PFSK-1 (cell line): ENCODE results near the gene FAM120B.

ENCODE experiments used
- POLR2AphosphoS5 ChIP-seq: IDR thresholded peaks from 2 replicates; pipeline ENCODE4 v1.6.1; 2012; ENCODE audit warnings: low read depth, mild to moderate bottlenecking, control low read depth, low read length, moderate library complexity
- TAF1 ChIP-seq: IDR thresholded peaks from 2 replicates; pipeline ENCODE4 v1.6.1; 2012; ENCODE audit warnings: low read length, control low read depth, borderline replicate concordance; ENCODE audit not compliant: insufficient read depth
- TF ChIP-seq, protein P1 (sequence below), 2 experiments: IDR thresholded peaks; 2 replicates each; pipeline versions ENCODE4 v1.6.1 to v1.8.0; 2011 to 2012; ENCODE audit warnings: low read depth in 2 of 2, low read length in 2 of 2, control low read depth in 1 of 2, inconsistent platforms in 1 of 2, mild to moderate bottlenecking in 1 of 2, moderate library complexity in 1 of 2; ENCODE audit not compliant: insufficient read depth in 1 of 2

DNA sequence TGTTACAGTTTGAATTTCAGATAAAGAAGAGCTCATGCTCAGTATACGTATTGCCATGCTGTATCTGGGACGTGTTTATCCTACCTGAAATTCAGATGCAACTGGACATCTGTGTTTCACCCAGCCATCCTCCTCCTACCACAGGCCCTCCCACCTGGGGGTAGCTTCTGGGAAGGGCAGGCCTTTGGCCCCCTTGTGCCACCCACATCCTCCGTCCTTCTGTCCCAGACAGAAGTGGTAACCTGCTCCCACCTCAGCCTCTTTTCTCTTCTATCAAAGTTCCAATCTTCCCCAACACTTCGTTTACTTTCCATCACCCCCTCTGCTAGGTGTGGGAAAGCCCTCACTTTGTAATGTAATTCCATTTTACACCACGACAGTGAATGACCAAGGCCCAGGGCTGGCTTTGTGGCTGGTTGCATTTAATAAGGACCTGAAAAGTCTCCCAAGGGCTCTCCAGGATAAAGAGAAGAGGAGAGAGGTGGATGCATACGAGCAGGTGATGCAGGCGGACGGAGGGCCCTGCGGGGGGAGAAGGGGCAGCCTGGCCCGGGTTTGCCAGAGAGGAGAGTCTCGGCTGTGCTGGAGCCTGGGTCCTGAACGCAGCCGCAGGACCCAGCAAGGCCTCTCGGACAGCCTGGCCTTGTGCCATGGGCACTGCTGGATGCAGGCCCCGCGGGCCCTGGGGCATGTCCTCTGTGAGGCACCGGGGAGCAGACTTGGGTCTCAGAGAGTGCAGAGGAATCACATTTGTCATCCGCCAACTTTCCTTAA, 148.1 kb downstream of the FAM120B start:
- no peak for TF ChIP-seq POLR2AphosphoS5
- no peak for TF ChIP-seq TAF1
- TF ChIP-seq, protein P1, sequence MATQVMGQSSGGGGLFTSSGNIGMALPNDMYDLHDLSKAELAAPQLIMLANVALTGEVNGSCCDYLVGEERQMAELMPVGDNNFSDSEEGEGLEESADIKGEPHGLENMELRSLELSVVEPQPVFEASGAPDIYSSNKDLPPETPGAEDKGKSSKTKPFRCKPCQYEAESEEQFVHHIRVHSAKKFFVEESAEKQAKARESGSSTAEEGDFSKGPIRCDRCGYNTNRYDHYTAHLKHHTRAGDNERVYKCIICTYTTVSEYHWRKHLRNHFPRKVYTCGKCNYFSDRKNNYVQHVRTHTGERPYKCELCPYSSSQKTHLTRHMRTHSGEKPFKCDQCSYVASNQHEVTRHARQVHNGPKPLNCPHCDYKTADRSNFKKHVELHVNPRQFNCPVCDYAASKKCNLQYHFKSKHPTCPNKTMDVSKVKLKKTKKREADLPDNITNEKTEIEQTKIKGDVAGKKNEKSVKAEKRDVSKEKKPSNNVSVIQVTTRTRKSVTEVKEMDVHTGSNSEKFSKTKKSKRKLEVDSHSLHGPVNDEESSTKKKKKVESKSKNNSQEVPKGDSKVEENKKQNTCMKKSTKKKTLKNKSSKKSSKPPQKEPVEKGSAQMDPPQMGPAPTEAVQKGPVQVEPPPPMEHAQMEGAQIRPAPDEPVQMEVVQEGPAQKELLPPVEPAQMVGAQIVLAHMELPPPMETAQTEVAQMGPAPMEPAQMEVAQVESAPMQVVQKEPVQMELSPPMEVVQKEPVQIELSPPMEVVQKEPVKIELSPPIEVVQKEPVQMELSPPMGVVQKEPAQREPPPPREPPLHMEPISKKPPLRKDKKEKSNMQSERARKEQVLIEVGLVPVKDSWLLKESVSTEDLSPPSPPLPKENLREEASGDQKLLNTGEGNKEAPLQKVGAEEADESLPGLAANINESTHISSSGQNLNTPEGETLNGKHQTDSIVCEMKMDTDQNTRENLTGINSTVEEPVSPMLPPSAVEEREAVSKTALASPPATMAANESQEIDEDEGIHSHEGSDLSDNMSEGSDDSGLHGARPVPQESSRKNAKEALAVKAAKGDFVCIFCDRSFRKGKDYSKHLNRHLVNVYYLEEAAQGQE (IDR thresholded peaks at IDR 0.05; ENCODE audit: insufficient read depth in 1 of 2, low read depth in 2 of 2, low read length in 2 of 2), result no peak
